DMS153 (cell line): ENCODE measurements around the gene LAT.

Experiments used
- DNase-seq: peaks from one replicate; lab custom pipeline; 2025; lab: John Stamatoyannopoulos, UW

LAT gene

GRCh38 chr16:29009050-29009837, 24.4 kb downstream of the LAT start:
- no peak for DNase-seq

- DNase-seq, result no peak
These were observed 24.9 kb downstream of the LAT start for GRCh38 chr16:29009838-29010166.

GRCh38 chr16:29011112-29011511, 26.3 kb downstream of the LAT start:
- DNase-seq, result no peak

GRCh38 chr16:29011851-29012250, 27.0 kb downstream of the LAT start:
- DNase-seq, result no peak

- no peak for DNase-seq
These were observed 28.2 kb downstream of the LAT start for GRCh38 chr16:29012913-29013553.

- no peak for DNase-seq
These were observed 29.8 kb downstream of the LAT start for GRCh38 chr16:29014561-29015069.

GRCh38 chr16:29022196-29022595, 37.3 kb downstream of the LAT start:
- no peak for DNase-seq

GRCh38 chr16:29023279-29024277, 38.7 kb downstream of the LAT start:
- no peak for DNase-seq

- no peak for DNase-seq
These were observed 39.4 kb downstream of the LAT start for GRCh38 chr16:29024278-29024677.

GRCh38 chr16:29025218-29025617, 40.4 kb downstream of the LAT start:
- no peak for DNase-seq

GRCh38 chr16:29025735-29026134, 40.9 kb downstream of the LAT start:
- no peak for DNase-seq

GRCh38 chr16:29028457-29029167, 43.8 kb downstream of the LAT start:
- no peak for DNase-seq

GRCh38 chr16:29029168-29029994, 44.5 kb downstream of the LAT start:
- DNase-seq, result no peak

GRCh38 chr16:29030086-29030840, 45.4 kb downstream of the LAT start:
- no peak for DNase-seq
